ENCODE data around the gene SRMS. TPM values are rescaled to one million over a fixed set of nuclear protein-coding genes. Genes with fewer than 3 reads are reported as not detected.

SRMS gene
- total RNA-seq, 2 donors from 2014 or later = not detected

DNA sequence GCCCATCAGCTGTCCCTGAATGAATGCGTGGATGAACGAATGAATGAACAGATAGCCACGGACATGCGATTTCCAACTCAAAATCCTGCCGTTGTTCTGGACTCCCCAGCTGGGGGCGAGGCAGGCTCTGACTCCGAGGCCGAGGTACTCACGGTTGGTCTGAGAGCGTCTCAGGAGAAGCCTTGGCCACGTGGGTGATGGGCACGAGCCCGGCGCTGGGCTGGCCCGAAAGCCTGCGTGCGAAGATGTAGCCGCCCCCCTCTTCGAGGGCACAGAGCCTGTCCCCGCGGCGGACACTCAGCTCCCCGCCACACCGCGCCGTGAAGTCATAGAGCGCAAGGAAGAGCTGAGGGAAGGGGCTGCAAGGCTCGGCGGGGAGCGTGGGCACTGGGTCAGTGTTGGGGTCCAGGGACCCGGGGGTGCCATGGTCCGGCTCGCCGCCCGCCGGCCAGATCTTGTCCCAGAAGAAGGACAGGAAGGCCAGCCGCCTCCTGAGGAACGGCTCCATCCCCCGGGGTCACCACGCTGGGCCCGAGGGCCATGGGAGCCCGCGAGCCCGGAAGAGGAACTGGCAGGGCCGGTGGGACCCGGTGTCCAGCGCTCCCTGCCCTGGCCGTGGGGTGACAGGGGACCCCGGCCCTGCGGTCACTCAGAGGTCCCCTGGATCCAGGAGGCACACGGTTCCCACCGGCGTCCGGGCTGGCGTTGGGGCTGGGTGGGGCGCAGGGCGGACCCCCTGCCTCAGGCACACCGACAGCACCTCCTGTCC, 409 bp downstream of the SRMS start:
- H3K27ac ChIP-seq = no peak overlapping the region
- peaks cover 8% of the 10 kb centered on the region for H3K27me3 ChIP-seq (replicated peaks; ENCODE audit: insufficient read depth)
- H3K4me3 ChIP-seq = no peak overlapping the region
- no peak for DNase-seq (ENCODE audit: low spot score)
- H3K4me1 ChIP-seq (ENCODE audit: control insufficient read depth in 1 of 2, low read depth in 2 of 2) = no peaks in the 10 kb centered on the region
- ATAC-seq (ENCODE audit: insufficient number of reproducible peaks, low FRiP score, low read depth) = no peak
- H3K36me3 ChIP-seq = no peaks in the 10 kb centered on the region
- TF ChIP-seq, protein P1, sequence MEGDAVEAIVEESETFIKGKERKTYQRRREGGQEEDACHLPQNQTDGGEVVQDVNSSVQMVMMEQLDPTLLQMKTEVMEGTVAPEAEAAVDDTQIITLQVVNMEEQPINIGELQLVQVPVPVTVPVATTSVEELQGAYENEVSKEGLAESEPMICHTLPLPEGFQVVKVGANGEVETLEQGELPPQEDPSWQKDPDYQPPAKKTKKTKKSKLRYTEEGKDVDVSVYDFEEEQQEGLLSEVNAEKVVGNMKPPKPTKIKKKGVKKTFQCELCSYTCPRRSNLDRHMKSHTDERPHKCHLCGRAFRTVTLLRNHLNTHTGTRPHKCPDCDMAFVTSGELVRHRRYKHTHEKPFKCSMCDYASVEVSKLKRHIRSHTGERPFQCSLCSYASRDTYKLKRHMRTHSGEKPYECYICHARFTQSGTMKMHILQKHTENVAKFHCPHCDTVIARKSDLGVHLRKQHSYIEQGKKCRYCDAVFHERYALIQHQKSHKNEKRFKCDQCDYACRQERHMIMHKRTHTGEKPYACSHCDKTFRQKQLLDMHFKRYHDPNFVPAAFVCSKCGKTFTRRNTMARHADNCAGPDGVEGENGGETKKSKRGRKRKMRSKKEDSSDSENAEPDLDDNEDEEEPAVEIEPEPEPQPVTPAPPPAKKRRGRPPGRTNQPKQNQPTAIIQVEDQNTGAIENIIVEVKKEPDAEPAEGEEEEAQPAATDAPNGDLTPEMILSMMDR (IDR thresholded peaks at IDR 0.05) = no peak
- no peaks in the 10 kb centered on the region for H3K9me3 ChIP-seq

DNA sequence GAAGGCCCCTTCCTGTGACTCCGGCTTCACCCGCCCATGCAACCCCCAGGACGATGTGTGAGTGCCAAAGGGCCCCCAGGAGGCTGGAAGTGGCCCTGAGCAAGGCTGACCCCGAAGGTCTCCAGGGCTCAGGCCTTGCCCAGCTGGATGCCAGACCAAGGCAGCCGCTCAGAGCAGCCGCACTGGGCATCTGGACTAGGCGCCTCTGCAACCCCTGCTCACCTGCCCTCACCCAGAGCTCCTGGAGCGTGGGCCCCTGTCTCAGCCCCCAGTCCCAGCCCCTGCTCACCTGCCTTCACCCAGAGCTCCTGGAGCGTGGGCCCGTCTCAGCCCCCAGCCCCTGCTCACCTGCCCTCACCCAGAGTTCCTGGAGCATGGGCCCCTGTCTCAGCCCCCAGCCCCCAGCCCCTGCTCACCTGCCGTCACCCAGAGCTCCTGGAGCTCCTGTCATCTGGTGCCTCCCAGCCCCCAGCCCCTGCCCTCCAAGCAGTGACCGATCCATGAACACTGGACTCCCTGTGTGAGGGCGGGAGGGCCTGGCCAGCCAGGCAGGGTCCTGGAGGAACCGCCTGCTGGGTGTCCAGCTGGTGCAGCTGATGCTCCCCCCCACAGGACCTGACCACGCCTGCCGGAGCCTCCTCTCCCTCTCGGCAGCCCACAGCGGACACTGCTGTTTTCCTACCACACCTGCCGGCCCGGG, 1.1 kb downstream of the SRMS start:
- TF ChIP-seq, protein P1 (IDR thresholded peaks at IDR 0.05) = no peak
- H3K9me3 ChIP-seq = no peaks in the 10 kb centered on the region
- no peak for ATAC-seq (ENCODE audit: insufficient number of reproducible peaks, low FRiP score, low read depth)
- H3K4me3 ChIP-seq = no peak overlapping the region
- H3K4me1 ChIP-seq (ENCODE audit: control insufficient read depth in 1 of 2, low read depth in 2 of 2) = no peaks in the 10 kb centered on the region
- H3K36me3 ChIP-seq = no peaks in the 10 kb centered on the region
- H3K27ac ChIP-seq = no peak overlapping the region
- DNase-seq (ENCODE audit: low spot score) = no peak
- H3K27me3 ChIP-seq (replicated peaks; ENCODE audit: insufficient read depth) = peaks cover 8% of the 10 kb centered on the region

DNA sequence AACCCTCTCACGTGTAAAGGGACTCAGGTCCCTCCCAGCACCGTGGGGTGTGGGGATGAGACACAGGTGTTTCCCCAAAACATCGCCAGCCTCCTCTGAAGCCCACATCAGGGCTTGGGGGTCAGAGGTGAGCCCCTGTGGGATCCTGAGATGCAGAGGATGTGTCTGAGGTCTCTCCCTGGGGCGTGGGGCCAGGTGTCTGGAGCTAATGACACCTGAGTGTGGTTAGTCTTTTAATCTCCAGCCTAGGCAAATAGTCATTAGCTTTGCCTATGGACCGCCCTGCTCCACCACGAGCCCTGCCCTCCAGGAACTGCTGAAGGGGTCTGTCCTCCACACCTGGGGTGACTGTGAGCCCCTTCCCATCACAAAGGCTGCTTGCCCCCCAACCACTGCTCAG, 1.7 kb downstream of the SRMS start:
- no peaks in the 10 kb centered on the region for H3K36me3 ChIP-seq
- H3K4me1 ChIP-seq (ENCODE audit: control insufficient read depth in 1 of 2, low read depth in 2 of 2) = no peaks in the 10 kb centered on the region
- H3K9me3 ChIP-seq = no peaks in the 10 kb centered on the region
- peaks cover 8% of the 10 kb centered on the region for H3K27me3 ChIP-seq (replicated peaks; ENCODE audit: insufficient read depth)
- H3K27ac ChIP-seq = no peak overlapping the region
- DNase-seq (ENCODE audit: low spot score) (no peak), ATAC-seq (ENCODE audit: insufficient number of reproducible peaks, low FRiP score, low read depth) (no peak)
- TF ChIP-seq, protein P1 (IDR thresholded peaks at IDR 0.05) = no peak
- H3K4me3 ChIP-seq = no peak overlapping the region

DNA sequence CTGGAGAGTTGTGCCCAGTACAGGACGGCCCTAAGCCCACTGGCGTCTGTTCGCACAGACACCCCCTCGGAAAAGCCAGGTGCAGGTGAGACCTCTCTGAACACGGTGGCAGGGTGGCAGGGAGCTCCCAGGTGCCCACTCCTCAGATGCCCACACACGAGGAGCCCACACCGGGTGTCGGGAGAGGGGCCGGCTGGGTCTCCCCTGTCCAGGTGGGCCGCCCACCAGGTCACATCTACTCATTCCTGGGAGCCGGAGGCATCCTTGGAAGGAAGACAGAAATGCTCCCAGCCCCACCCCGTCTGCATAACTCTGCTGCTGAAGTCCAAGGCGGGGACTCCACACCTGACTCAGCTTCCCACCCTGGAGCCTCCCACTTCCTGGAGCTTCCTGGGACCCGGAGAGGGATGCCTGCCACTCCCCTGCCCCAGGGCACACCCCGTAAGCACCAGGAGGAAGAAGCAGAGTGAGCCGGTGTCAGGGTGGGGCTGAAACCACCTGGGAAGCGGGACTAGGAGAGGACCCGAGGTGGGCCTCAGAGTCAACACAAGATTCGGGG, 2.5 kb downstream of the SRMS start:
- Histone ChIP-seq H3K4me1 (ENCODE audit: control insufficient read depth in 1 of 2, low read depth in 2 of 2) (no peaks in the 10 kb centered on the region), H3K36me3 (no peaks in the 10 kb centered on the region), H3K27me3 (replicated peaks; ENCODE audit: insufficient read depth) (peaks cover 8% of the 10 kb centered on the region), H3K9me3 (no peaks in the 10 kb centered on the region), H3K4me3 (no peak overlapping the region), H3K27ac (no peak overlapping the region)
- DNase-seq (ENCODE audit: low spot score) = no peak
- TF ChIP-seq, protein P1 (IDR thresholded peaks at IDR 0.05) = no peak
- ATAC-seq (ENCODE audit: insufficient number of reproducible peaks, low FRiP score, low read depth) = no peak

DNA sequence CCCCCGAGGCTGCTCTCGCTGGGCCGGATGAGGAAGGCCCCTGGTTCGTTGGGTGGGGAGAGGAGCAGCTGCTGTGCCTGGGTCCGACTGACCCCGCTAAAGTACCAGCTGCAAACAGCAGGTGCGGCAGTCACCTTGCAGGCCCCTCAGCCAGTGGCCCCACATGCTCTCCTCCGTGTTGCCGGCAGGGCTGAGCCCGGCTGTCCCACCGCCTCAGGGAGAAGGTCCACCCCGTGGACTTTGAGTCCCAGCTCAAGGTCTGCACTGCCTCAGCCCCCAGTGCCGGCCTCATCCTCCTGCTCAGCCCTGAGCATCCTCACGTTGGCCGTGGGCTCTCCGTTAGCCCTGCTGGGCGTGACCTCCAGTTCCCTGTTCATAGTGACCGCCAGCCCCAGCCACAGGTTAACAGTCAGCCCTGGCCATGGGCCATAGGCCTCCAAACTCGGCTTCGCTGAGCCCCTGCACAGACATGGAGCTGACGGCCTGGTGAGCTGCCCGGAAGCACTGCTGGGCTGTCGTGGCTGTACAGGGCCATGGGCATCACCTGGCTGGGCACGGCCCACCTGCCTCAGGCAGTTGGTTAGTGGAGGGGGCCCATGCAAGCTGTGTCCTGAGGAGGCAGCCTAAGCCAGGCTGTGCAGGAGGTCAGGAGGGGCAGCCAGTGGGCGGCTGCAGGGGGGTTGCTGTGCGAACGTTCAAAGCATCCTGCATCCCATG, 3.1 kb downstream of the SRMS start:
- no peaks in the 10 kb centered on the region for H3K4me1 ChIP-seq (ENCODE audit: control insufficient read depth in 1 of 2, low read depth in 2 of 2)
- H3K27ac ChIP-seq = no peak overlapping the region
- ATAC-seq (ENCODE audit: insufficient number of reproducible peaks, low FRiP score, low read depth) (no peak), DNase-seq (ENCODE audit: low spot score) (no peak)
- TF ChIP-seq, protein P1 (IDR thresholded peaks at IDR 0.05) = no peak
- H3K27me3 ChIP-seq (replicated peaks; ENCODE audit: insufficient read depth) = peaks cover 8% of the 10 kb centered on the region
- no peaks in the 10 kb centered on the region for H3K36me3 ChIP-seq
- H3K9me3 ChIP-seq = no peaks in the 10 kb centered on the region
- H3K4me3 ChIP-seq = no peak overlapping the region

Data from thoracic aorta (tissue), 2 donors.